Lower leg skin (tissue), 3 donors: ENCODE results near the gene EPC2.

Source experiments
- POLR2A ChIP-seq, 2 donors: fragments of 450-650 bp; IDR thresholded peaks; one replicate each; pipeline ENCODE4 v1.6.1; 2016 to 2017; ENCODE audit warnings: antibody characterized with exemption in 2 of 2, mild to moderate bottlenecking in 1 of 2, moderate library complexity in 1 of 2
- TF ChIP-seq, protein P1 (sequence below), 3 donors: fragments of 450-650 bp; IDR thresholded peaks; one replicate each; pipeline ENCODE4 v1.5.1; 2016; ENCODE audit warnings: antibody characterized with exemption in 3 of 3, mild to moderate bottlenecking in 3 of 3, moderate library complexity in 2 of 3

DNA sequence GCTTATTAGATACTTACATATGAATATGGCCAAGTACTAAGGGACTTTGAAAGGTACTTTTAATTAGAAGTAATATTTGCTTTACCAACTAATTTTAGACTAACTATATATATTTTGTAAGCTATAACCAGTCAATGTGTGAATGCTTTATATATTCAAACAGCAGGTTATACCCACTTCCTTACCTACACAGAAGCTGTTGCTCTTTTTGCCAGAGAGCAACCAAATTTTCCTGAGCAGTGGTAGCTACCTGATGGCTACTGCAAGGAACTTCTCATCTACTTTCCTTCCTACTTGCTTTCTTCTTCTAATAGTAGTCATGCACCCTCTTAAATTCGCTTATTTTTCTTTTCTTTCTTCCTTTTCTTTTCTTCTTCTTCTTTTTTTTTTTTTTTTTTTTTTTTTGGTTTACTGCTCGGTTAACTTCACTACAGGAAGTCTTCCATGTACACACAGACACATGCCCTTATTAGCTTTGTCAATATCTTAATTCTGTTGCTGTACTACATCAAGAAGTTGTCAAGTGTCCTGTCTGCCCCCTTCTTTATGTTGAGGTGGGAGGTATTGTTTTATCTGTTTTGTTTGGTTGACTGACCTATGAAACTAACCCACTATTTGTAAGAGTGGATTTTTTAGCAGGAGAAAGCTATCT lies 95.0 kb downstream of the EPC2 start:
- no peak for TF ChIP-seq POLR2A (IDR thresholded peaks at IDR 0.05)
- TF ChIP-seq, protein P1, sequence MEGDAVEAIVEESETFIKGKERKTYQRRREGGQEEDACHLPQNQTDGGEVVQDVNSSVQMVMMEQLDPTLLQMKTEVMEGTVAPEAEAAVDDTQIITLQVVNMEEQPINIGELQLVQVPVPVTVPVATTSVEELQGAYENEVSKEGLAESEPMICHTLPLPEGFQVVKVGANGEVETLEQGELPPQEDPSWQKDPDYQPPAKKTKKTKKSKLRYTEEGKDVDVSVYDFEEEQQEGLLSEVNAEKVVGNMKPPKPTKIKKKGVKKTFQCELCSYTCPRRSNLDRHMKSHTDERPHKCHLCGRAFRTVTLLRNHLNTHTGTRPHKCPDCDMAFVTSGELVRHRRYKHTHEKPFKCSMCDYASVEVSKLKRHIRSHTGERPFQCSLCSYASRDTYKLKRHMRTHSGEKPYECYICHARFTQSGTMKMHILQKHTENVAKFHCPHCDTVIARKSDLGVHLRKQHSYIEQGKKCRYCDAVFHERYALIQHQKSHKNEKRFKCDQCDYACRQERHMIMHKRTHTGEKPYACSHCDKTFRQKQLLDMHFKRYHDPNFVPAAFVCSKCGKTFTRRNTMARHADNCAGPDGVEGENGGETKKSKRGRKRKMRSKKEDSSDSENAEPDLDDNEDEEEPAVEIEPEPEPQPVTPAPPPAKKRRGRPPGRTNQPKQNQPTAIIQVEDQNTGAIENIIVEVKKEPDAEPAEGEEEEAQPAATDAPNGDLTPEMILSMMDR (IDR thresholded peaks at IDR 0.05): no peak
